MCF 10A (cell line): ENCODE results near the gene TRPC3. TPM values are rescaled to one million over a fixed set of nuclear protein-coding genes. Genes with fewer than 3 reads are reported as not detected.

ENCODE experiments used
- BruUV-seq: library from RNA; stranded (reverse); fragments of 400-500 nt; replicated peaks from 2 replicates; lab custom pipeline; 2021; lab: Mats Ljungman, UMichigan
- CTCF ChIA-PET: fragments of 300-600 bp; sonication (Branson Sonifier 250); formaldehyde crosslinking; extraction: SDS; loops from one replicate; lab custom pipeline; 2021; ENCODE audit warnings: antibody characterized with exemption, inconsistent platforms; lab: Yijun Ruan, JAX
- POLR2A ChIA-PET: fragments of 300-600, 350-650 bp; sonication (Branson Sonifier 250); formaldehyde crosslinking; extraction: SDS; loops from one replicate; lab custom pipeline; 2020; ENCODE audit warnings: antibody characterized with exemption, inconsistent platforms; lab: Yijun Ruan, JAX
- DNase-seq: peaks from one replicate; pipeline ENCODE4 v3.0.0-alpha.2; 2018; ENCODE audit not compliant: unreplicated experiment
- H3K27ac Mint-ChIP-seq: one replicate; pipeline ENCODE4 v1.8.0; 2022; ENCODE audit warnings: mild to moderate bottlenecking, low read depth, mixed read lengths; ENCODE audit not compliant: unreplicated experiment
- H3K27me3 Mint-ChIP-seq: one replicate; pipeline ENCODE4 v1.8.0; 2022; ENCODE audit warnings: mixed read lengths; ENCODE audit not compliant: insufficient read depth, unreplicated experiment
- H3K36me3 Mint-ChIP-seq: one replicate; pipeline ENCODE4 v1.8.0; 2022; ENCODE audit warnings: mild to moderate bottlenecking, moderate library complexity, mixed read lengths; ENCODE audit not compliant: insufficient read depth, unreplicated experiment
- H3K4me1 Mint-ChIP-seq: one replicate; pipeline ENCODE4 v1.8.0; 2022; ENCODE audit warnings: mixed read lengths; ENCODE audit not compliant: insufficient read depth, unreplicated experiment
- H3K4me3 Mint-ChIP-seq: one replicate; pipeline ENCODE4 v1.8.0; 2022; ENCODE audit warnings: mild to moderate bottlenecking, moderate library complexity, mixed read lengths; ENCODE audit not compliant: unreplicated experiment
- H3K9me3 Mint-ChIP-seq: one replicate; pipeline ENCODE4 v1.8.0; 2022; ENCODE audit warnings: mixed read lengths; ENCODE audit not compliant: unreplicated experiment
- CTCF ChIP-seq: fragments of 200-600 bp; IDR thresholded peaks from one replicate; pipeline ENCODE4 v1.8.0; 2022; ENCODE audit warnings: antibody characterized with exemption, mild to moderate bottlenecking; ENCODE audit not compliant: unreplicated experiment
- intact Hi-C: fragments of 100-400 bp; cut with micrococcal nuclease; formaldehyde crosslinking; loops from 2 replicates; pipeline ENCODE4 v1.14.1; 2022
- total RNA-seq: library from RNA; stranded (reverse); gene quantifications from 2 replicates; pipeline ENCODE4 v1.2.3, GENCODE V29; 2022

Gene TRPC3
- total RNA-seq, 1 experiment from 2014 or later: not detected

GRCh38 chr4:121973816-121974215 is 22.0 kb upstream of the TRPC3 start:
- Mint-ChIP-seq H3K4me1 (peaks cover 15% of the 10 kb centered on the region), H3K9me3 (no peaks in the 10 kb centered on the region), H3K36me3 (no peaks in the 10 kb centered on the region), H3K27ac (no peak overlapping the region), H3K4me3 (no peak overlapping the region), H3K27me3 (peaks cover 34% of the 10 kb centered on the region)
- no peak for TF ChIP-seq CTCF
- POLR2A ChIA-PET: interaction anchor here (0.7 to 1.2 kb wide), 2 partner anchors 31 to 236 kb away, joined by 3 to 4 read pairs; no protein-coding TSS in a partner anchor
- intact Hi-C loops: no loop called here
- DNase-seq: peak; percentile 75
- no TSS peak for BruUV-seq
- CTCF ChIA-PET: no interaction called here

GRCh38 chr4:121968859-121969258 is 17.0 kb upstream of the TRPC3 start:
- no peaks in the 10 kb centered on the region for H3K36me3 Mint-ChIP-seq
- ChIA-PET CTCF (interaction anchor here (1.2 kb wide), 1 partner anchor 26 kb away, joined by 3 read pairs; no protein-coding TSS in a partner anchor), POLR2A (no interaction called here)
- H3K4me3 Mint-ChIP-seq: no peak overlapping the region
- H3K27me3 Mint-ChIP-seq: peaks cover 12% of the 10 kb centered on the region
- no peak for DNase-seq
- H3K9me3 Mint-ChIP-seq: peaks cover 8% of the 10 kb centered on the region
- TF ChIP-seq CTCF: no peak
- intact Hi-C loops: loop anchor here (5.0 kb wide), 1 partner anchor 43 kb away; no protein-coding TSS in a partner anchor
- no peaks in the 10 kb centered on the region for H3K4me1 Mint-ChIP-seq
- H3K27ac Mint-ChIP-seq: no peak overlapping the region
- no TSS peak for BruUV-seq

GRCh38 chr4:121964958-121965357 is 13.1 kb upstream of the TRPC3 start:
- no peak for DNase-seq
- ChIA-PET CTCF (interaction anchor here (0.6 to 0.7 kb wide), 2 partner anchors 151 to 512 kb away, joined by 3 to 7 read pairs; no protein-coding TSS in a partner anchor), POLR2A (interaction anchor here (0.6 kb wide), 1 partner anchor 204 kb away, joined by 4 read pairs; no protein-coding TSS in a partner anchor)
- no peaks in the 10 kb centered on the region for H3K36me3 Mint-ChIP-seq
- BruUV-seq: no TSS peak
- H3K9me3 Mint-ChIP-seq: peaks cover 8% of the 10 kb centered on the region
- intact Hi-C loops: loop anchor here (5.0 kb wide), 1 partner anchor 47 kb away; no protein-coding TSS in a partner anchor
- no peaks in the 10 kb centered on the region for H3K4me1 Mint-ChIP-seq
- peaks cover under 1% of the 10 kb centered on the region for H3K27me3 Mint-ChIP-seq
- no peak overlapping the region for H3K4me3 Mint-ChIP-seq
- no peak for TF ChIP-seq CTCF
- no peak overlapping the region for H3K27ac Mint-ChIP-seq

GRCh38 chr4:121960818-121961217 is 9.0 kb upstream of the TRPC3 start:
- no TSS peak for BruUV-seq
- H3K4me1 Mint-ChIP-seq: no peaks in the 10 kb centered on the region
- CTCF ChIA-PET: interaction anchor here (0.7 kb wide), 1 partner anchor 84 kb away, joined by 4 read pairs; no protein-coding TSS in a partner anchor
- no peak for DNase-seq
- intact Hi-C loops: no loop called here
- no peak overlapping the region for H3K4me3 Mint-ChIP-seq
- peaks cover 8% of the 10 kb centered on the region for H3K9me3 Mint-ChIP-seq
- POLR2A ChIA-PET: interaction anchor here (0.6 kb wide), 1 partner anchor 59 kb away, joined by 3 read pairs; no protein-coding TSS in a partner anchor
- no peak for TF ChIP-seq CTCF
- H3K36me3 Mint-ChIP-seq: no peaks in the 10 kb centered on the region
- no peak overlapping the region for H3K27ac Mint-ChIP-seq
- H3K27me3 Mint-ChIP-seq: no peaks in the 10 kb centered on the region
